ENCODE data around the gene SMAP1. TPM values are rescaled to one million over a fixed set of nuclear protein-coding genes. Genes with fewer than 3 reads are reported as not detected.

SMAP1 gene
- total and polyA plus RNA-seq, 9 of the 15 experiments (the other 6 are each of a cell fraction or from before 2014, with no cell fraction given), result 11.4 to 26.4 (median 15.5) TPM

DNA sequence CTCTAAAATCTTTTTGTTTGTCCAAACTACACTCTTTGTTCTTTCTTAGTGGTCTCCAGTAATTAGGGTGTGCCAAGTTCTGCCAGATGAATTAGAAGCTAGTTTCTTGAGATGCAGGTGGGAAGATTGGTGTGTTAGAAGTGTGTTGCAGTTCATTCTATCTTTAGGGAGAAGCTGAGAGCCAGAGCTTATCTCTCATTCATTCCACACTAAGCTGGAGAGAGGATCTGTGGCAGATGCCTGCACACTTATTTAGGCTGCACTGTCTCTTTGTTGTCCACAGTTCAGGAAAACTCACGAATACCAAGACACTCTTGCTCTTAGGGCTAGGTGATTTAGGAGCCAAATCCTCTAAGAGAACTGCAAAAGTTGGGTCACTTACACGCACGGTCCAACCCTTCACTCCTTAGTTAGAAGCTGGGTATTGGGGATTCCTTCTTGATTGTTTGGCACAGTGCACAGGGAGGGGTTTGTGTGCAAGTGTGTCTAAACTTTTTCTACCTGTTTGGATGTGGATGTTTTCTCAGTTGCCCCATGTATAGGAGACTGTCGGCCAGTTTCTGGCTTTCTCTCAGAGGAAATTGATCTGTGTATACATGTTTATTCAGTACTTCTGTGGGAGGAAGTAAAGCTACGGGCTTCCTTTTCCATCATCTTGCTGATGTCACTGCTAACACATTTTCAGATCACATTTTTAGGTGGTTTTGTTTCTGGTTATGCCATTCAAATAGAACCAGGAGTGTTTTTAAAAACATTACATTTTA is 49.5 kb downstream of the SMAP1 start:
- Histone ChIP-seq H3K4me2 (ENCODE audit: insufficient read depth, low read length) (no peak overlapping the region), H3K9me1 (ENCODE audit: control insufficient read depth, insufficient read depth, low read length) (no peaks in the 10 kb centered on the region), H3K79me2 (ENCODE audit: control insufficient read depth, insufficient read depth, low read length) (peaks cover 5% of the 10 kb centered on the region; the same call in 1 of the 3 replicates), H4K20me1 (replicated peaks; ENCODE audit: control insufficient read depth, insufficient read depth, low read length) (peaks cover 3% of the 10 kb centered on the region; the same call in 1 of the 2 replicates), H3K36me3 (ENCODE audit: control insufficient read depth, insufficient read depth, low read length) (no peaks in the 10 kb centered on the region), H3K4me3 (no peak overlapping the region), H3K27ac (ENCODE audit: extremely low read depth, low read depth, low read length) (no peak overlapping the region), H2AFZ (ENCODE audit: low read depth, low read length) (no peak overlapping the region), H3K9ac (ENCODE audit: insufficient read depth in 1 of 2, low read depth in 2 of 2, low read length in 2 of 2) (no peak overlapping the region), H3K4me1 (replicated peaks in 1 of 2; ENCODE audit: control insufficient read depth in 2 of 2, insufficient read depth in 2 of 2, low read length in 2 of 2) (no peaks in the 10 kb centered on the region), H3K27me3 (ENCODE audit: control insufficient read depth in 2 of 2, insufficient read depth in 2 of 2, low read length in 2 of 2) (no peaks in the 10 kb centered on the region), H3K9me3 (replicated peaks; ENCODE audit: control insufficient read depth, insufficient read depth, low read depth, low read length) (no peaks in the 10 kb centered on the region)
- TF ChIP-seq, protein P1, sequence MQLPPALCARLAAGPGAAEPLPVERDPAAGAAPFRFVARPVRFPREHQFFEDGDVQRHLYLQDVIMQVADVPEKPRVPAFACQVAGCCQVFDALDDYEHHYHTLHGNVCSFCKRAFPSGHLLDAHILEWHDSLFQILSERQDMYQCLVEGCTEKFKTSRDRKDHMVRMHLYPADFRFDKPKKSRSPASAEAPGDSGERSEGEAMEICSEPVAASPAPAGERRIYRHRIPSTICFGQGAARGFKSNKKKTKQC (CRISPR knock-in tag; IDR thresholded peaks at IDR 0.05), result no peak
- TF ChIP-seq, protein P2, sequence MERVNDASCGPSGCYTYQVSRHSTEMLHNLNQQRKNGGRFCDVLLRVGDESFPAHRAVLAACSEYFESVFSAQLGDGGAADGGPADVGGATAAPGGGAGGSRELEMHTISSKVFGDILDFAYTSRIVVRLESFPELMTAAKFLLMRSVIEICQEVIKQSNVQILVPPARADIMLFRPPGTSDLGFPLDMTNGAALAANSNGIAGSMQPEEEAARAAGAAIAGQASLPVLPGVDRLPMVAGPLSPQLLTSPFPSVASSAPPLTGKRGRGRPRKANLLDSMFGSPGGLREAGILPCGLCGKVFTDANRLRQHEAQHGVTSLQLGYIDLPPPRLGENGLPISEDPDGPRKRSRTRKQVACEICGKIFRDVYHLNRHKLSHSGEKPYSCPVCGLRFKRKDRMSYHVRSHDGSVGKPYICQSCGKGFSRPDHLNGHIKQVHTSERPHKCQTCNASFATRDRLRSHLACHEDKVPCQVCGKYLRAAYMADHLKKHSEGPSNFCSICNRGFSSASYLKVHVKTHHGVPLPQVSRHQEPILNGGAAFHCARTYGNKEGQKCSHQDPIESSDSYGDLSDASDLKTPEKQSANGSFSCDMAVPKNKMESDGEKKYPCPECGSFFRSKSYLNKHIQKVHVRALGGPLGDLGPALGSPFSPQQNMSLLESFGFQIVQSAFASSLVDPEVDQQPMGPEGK (CRISPR knock-in tag; IDR thresholded peaks at IDR 0.05; ENCODE audit: borderline replicate concordance), result no peak
- TF ChIP-seq, protein P3, sequence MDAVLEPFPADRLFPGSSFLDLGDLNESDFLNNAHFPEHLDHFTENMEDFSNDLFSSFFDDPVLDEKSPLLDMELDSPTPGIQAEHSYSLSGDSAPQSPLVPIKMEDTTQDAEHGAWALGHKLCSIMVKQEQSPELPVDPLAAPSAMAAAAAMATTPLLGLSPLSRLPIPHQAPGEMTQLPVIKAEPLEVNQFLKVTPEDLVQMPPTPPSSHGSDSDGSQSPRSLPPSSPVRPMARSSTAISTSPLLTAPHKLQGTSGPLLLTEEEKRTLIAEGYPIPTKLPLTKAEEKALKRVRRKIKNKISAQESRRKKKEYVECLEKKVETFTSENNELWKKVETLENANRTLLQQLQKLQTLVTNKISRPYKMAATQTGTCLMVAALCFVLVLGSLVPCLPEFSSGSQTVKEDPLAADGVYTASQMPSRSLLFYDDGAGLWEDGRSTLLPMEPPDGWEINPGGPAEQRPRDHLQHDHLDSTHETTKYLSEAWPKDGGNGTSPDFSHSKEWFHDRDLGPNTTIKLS (IDR thresholded peaks at IDR 0.05; ENCODE audit: borderline replicate concordance, low read depth), result no peak
- TF ChIP-seq RFX1 (IDR thresholded peaks at IDR 0.05) (no peak), NFRKB (IDR thresholded peaks at IDR 0.05; ENCODE audit: low read depth) (no peak), ZNF212 (CRISPR knock-in tag; IDR thresholded peaks at IDR 0.05) (no peak), ZNF354B (CRISPR knock-in tag; IDR thresholded peaks at IDR 0.05) (no peak)
- TF ChIP-seq, protein P4, sequence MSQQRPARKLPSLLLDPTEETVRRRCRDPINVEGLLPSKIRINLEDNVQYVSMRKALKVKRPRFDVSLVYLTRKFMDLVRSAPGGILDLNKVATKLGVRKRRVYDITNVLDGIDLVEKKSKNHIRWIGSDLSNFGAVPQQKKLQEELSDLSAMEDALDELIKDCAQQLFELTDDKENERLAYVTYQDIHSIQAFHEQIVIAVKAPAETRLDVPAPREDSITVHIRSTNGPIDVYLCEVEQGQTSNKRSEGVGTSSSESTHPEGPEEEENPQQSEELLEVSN (IDR thresholded peaks at IDR 0.05; ENCODE audit: borderline replicate concordance in 1 of 2, extremely low read depth in 1 of 2, insufficient read depth in 1 of 2, insufficient read length in 1 of 2, low read depth in 1 of 2, low read length in 1 of 2, poor library complexity in 1 of 2, severe bottlenecking in 1 of 2), result no peak
- POLR2A ChIA-PET, result interaction anchor here (1.1 kb wide), 1 partner anchor 9 kb away, joined by 3 read pairs; no protein-coding TSS in a partner anchor
- BruUV-seq (replicated peaks), result no TSS peak
- FAIRE-seq (no peak), ATAC-seq (no peak), DNase-seq (ENCODE audit: extremely low read depth in 1 of 4, low spot score in 3 of 4) (no peak)
- CTCF ChIA-PET (ENCODE audit: low intra/inter-chr PET ratio), result no interaction called here
- intact Hi-C loops (cut with micrococcal nuclease) (no loop called here), in situ Hi-C loops (cut with MboI) (no loop called here)
- WGBS (ENCODE audit: insufficient coverage, low coverage, missing lambda C conversion rate), result 4% methylated on average over 5 of the region's 5 CpGs

All from K562 (cell line).